GM20431 (cell line): Measurements from ENCODE around the gene OLIG1.

Experiments used
- in situ Hi-C: fragments of 300-500 bp; cut with MseI, MboI; formaldehyde crosslinking; loops from one replicate; pipeline ENCODE4 v1.15.0; 2020; ENCODE audit warnings: low sequenced_read_pairs; ENCODE audit not compliant: unreplicated experiment

OLIG1 gene

DNA sequence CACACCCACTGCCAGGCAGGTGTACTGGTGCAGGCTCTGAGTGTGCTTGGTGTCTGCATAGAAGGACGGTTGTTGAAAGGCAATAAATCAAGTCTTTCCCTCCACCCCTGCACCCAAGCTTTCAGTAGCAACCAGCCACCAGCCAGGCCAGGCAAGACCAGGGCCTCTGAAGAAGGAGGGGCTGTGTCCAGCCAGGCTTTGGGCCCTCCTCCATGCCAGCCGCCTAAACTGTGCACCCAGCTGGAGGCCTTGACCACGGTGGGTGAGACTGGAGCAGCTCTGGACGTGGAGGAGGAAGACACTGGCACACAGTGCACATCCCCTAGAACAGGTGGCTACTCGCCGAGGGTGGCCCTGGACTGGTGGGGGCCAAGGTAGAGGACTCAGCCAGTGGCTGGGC, 39.3 kb upstream of the OLIG1 start:
- in situ Hi-C loops, result no loop called here

DNA sequence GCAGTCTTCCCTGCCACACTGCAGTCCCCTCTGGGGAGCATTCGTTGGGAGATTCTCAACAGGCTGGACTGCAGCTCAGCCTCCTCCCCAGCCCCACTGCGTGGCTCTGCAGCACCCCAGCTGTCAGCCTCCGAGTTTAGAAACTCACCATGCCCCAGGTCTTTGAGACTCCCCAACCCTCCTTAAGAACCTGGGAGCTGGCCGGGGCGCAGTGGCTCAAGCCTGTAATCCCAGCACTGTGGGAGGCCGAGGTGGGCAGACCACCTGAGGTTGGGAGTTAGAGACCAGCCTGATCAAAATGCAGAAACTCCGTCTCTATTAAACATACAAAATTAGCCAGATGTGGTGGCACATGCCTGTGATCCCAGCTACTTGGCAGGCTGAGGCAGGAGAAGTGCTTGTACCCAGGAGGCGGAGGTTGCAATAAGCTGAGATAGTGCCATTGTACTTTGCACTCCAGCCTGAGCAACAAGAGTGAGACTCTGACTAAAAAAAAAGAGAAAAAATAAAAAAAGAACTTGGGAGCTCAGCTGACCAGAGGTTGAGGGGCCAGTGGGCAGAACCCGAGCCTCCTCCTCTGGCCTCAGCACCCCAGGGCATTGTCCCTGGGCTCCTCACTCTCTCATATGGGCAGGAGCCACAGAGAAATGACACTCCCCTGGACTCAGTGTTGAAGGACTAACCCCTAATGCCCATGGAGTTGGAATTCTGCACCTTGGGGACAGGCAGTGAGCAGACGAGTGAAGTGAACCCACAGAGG, 38.6 kb upstream of the OLIG1 start:
- in situ Hi-C loops, result no loop called here

DNA sequence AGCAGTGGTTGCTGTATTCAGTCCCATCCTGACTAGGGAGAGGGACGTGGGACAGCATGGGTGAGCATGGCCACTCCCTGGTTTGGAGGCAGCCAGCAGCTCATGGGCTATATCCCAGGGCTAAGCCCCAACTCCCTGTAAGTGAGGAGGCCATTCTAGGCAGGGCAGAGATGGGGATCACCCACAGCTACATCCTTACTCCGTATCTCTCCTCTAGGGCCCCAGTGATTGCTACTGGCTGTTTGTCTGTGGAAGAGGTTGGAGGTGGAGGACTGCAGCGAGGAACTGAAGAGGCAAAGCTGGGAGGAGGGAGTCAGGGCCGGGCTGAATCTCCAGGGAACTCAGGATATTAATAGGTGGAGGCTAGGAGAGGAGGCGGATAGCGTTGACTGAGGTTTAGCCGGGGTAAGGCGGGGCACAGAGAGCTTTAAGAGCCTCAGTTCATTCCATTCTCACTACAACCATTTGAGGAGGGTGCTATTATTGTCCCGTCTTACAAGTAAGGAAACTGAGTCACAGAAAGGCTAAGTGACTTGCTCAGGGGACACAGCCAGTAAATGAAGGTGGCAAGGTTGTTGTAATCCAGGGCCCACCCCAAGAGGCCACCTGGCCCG, 37.4 kb upstream of the OLIG1 start:
- in situ Hi-C loops, result no loop called here

DNA sequence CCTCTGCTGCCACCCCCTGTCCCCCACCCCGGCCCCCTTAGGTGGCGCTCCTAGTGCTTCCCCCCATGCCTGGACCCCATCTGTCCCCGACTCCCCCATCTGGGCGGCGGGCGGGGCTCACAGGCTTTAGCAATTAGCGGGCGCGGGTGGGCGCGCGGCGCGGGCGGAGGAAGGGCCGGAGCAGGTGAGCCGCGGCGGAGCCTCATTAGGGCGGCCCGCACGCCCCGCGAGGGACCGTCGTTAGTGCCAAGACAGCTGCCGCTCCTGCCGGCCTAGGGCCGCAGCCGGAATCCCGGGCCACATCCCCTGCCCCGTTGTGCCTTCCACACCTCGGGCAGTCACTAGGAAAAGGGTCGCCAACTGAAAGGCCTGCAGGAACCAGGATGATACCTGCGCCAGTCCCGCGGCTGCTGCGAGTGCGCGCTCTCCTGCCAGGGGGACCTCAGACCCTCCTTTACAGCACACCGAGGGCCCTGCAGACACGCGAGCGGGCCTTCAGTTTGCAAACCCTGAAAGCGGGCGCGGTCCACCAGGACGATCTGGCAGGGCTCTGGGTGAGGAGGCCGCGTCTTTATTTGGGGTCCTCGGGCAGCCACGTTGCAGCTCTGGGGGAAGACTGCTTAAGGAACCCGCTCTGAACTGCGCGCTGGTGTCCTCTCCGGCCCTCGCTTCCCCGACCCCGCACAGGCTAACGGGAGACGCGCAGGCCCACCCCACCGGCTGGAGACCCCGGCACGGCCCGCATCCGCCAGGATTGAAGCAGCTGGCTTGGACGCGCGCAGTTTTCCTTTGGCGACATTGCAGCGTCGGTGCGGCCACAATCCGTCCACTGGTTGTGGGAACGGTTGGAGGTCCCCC, 36.6 kb upstream of the OLIG1 start:
- in situ Hi-C loops, result no loop called here

DNA sequence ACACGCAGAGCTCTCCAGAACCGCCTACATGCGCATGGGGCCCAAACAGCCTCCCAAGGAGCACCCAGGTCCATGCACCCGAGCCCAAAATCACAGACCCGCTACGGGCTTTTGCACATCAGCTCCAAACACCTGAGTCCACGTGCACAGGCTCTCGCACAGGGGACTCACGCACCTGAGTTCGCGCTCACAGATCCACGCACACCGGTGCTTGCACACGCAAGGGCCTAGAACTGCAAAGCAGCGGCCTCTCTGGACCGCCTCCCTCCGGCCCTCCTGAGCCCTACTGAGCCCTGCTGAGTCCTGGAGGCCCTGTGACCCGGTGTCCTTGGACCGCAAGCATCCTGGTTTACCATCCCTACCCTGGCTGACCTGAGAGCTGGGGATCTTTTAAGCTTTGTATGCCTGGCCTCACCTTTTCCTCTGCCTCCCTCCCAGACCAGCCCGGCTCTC, 36.0 kb upstream of the OLIG1 start:
- in situ Hi-C loops, result no loop called here

DNA sequence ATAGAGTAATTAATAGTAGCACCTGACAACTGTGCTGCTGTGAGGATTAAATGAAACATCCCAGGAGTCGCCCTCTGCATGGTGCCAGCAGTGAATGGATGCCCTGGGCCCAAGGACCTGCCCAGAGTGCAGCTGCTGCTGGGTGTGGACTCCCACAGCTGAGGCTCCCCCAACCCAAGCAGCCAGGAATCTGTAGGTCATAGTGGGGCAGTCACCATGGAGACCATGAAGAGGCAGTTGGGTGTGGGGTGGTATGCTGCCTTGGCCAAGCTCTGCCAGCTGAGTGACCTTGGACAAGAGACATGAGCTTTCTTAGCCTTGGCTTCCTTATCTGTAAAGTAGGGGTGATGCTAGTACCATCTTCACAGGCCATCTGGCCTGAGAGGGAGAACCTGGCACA, 34.8 kb upstream of the OLIG1 start:
- in situ Hi-C loops, result no loop called here

DNA sequence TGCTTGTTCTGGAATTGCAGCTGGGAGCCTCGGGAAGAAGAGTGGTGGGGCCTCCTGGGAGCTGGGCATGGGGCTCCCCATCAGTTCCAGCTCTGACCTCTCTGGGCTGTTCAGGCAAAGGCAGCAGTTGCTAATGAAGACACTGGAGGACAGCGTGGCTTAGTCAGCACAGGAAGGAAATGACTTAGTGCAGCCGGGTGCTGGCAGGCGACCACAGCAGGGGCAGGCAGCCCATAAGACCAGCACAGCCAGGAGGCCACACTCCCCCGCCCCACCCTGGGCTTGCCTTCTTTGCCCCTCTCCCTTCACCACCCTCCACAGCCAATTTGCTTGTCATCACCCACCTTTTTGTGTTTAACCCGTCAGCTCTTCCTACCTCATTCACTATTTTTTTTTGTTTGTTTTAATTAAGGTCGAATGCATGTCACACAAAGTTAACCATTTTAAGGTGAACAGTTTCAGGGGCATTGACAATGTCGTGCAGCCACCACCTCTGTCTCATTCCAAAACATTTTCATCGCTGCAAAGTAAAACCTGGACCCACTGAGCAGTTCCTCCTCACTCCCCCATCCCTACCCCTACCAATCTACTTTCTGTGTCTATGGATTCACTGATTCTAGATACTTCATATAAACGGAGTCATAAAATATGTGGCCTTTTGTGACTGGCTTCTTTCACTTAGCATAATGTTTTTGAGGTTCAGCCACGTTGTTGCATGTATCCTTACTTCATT, 33.3 kb upstream of the OLIG1 start:
- in situ Hi-C loops, result no loop called here

DNA sequence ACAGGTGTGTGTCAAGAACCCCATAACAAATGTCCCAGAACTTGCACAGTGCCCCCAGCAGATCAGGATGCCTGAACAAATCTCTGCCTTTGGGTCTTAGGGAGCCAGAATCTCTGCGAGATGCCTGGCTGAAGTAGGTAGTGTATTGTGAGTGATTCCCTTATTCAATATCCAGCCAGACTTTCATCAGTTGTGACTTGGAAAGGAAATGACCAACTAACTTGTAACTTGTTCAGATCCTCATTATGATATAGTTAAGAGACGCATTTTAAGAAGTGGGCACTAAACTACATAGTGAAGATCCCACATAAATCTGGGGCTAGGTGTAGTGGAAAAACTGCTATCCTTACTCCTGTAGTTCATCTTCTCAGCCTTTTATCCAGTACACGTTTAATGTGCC, 32.4 kb upstream of the OLIG1 start:
- in situ Hi-C loops, result no loop called here

DNA sequence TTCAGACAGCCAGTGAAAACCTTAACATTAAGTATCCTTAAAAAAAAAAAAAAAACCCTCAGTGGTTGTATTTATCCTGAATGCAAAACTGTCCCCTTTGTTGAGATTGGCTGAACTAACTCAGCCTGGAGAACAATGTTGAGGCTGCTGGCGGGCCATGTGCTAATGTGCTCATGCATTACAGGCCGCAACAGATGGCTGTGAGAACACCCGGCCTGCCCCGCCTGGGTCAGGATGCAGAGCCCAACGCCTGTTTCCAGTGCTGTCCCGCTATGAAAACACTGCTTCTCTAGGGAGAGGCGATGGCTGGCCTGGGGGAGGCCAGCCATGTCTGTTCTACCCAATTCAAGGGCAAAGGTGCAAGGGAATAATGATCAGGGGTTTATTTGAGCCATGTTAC, 30.4 kb upstream of the OLIG1 start:
- in situ Hi-C loops, result no loop called here

DNA sequence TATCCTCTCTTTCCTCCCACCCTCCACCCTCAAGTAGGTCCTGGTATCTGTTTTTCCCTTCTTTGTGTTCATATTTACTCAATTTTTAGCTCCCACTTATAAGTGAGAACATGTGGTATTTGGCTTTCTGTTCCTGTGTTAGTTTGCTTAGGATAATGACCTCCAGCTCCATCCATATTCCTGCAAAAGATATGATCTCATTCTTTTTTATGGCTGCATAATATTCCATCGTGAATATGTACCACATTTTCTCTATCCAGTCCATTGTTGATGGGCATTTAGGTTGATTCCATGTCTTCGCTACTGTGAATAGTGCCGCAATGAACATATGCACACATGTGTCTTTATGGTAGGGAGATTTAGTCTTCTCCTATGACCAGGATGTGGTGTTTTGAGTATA, 29.7 kb upstream of the OLIG1 start:
- in situ Hi-C loops, result no loop called here

DNA sequence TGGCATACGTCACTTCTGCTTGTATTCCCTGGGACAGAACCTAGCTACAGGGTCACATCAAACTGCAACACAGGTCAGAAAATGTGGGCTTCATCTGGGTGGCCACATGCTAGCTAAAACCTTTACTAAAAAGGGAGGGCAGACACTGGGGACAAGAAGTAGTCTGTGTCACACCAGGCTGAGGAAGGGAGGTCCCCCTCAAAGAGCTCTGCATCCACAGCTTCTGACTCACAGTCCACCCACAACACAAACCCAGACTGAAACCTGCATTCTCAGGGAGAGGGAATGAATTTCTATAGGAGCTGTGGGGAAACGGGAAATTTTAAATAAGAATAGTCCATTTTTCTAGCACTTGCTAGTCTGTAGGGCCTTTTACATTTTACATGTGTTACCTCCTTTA, 28.0 kb upstream of the OLIG1 start:
- in situ Hi-C loops, result no loop called here

DNA sequence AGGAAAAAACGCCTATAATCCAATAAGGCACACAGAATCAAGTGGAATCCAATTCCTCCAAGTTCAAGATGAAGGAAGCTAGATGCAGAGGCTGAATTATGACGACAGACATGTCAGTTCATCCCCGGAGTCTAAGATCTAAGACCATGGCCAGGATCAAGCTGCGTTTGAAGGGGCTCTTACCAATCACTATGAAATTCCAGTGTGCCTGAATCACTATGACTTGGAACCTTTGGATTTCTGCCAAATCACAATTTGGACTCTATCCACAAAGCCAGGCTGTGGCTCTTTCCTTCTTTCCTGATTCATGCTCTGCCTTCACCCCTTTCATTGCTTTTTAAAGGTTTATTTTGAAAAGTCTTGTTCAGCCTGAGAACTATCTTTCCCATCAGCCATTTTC, 27.1 kb upstream of the OLIG1 start:
- in situ Hi-C loops, result no loop called here

DNA sequence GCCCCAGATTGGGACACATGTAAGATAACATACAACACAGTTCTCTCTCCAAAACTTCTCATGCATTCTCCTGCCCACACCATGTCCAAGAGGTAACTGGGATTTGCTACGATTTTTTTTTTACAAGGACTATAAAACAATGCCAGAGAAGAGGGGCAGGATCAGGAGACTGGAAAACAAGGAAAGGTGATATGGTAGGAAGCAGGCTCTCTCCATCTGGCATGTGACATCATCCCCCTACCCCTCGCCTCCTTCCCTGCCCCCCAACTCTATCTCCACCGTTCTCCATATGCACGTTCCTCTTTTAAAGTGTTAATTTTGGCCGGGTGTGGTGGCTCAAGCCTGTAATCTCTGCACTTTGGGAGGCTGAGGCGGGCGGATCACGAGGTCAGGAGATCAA, 23.5 kb upstream of the OLIG1 start:
- in situ Hi-C loops, result no loop called here

DNA sequence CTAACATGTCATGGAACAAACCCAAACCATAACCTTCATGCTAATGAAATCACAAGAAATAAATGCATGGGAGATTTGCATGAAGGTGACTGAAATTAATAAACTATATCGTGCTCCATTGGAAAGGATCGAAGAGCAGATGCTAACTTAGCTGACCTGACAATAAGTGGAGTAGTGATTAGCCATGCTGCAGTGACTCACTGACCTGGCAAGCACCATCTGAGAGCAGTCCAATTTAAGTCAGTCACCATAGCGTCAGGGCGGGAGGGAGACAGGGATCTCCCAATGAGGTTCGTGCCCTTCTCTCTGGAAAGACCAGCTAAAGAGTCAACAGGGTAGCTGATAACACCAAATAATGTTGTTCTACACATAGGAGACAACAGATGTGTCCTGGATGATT, 22.7 kb upstream of the OLIG1 start:
- in situ Hi-C loops, result no loop called here

DNA sequence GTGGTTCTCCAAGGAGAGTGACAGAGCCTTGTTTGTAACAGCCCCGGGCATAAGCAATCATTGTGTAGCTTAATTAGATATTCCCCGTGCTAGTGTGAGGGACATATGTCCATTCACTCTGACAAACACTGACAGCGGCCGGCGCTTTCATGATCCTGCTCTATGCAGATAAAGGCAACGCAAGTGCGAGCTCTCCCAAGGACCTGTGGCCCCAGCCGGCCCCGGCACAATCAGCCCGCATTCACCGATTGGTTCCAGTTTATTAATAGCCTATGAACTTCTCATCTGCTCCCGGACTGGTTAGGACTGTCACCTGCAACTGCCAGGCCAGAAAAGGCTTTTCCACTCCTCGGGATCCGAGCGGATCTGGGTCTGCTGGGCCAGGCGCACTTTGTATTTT, 18.0 kb upstream of the OLIG1 start:
- in situ Hi-C loops, result no loop called here

DNA sequence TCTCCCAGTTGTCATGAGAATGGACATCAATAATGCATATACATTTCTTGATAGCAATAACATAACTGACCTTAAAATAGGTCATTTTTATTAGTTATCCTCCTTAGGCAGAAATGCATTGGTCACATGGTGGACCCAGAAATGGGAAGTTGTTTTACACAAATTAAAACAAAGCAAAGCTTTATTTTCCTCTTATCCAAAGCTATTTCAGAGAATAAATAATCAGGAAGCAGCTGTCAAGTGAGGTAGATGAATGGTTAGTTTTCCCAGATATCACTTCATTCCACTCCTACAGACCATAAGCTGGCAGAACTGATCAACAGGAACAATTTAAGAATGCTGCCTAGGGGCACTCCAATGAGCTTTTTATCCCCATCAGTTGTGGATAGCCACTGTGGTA, 16.0 kb upstream of the OLIG1 start:
- in situ Hi-C loops, result no loop called here

DNA sequence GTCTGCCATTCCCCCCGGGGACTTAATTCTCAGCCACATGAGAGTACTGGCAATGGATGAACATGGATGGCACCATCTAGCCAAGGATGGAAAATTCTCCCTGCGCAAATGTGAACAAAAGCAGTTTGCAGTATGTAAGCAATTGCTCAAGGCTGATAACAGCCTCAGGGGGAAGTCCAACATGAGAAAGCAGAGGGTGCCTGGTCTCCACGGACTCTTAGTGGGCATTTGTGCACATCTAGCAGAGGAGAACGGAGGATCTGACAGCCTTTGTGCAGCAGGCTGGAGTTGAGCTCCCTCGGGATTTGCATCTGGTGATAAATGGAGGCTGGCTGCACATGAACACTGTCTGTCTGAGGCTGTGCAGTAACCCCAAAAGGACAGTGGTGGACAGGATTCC, 13.9 kb upstream of the OLIG1 start:
- in situ Hi-C loops, result no loop called here

DNA sequence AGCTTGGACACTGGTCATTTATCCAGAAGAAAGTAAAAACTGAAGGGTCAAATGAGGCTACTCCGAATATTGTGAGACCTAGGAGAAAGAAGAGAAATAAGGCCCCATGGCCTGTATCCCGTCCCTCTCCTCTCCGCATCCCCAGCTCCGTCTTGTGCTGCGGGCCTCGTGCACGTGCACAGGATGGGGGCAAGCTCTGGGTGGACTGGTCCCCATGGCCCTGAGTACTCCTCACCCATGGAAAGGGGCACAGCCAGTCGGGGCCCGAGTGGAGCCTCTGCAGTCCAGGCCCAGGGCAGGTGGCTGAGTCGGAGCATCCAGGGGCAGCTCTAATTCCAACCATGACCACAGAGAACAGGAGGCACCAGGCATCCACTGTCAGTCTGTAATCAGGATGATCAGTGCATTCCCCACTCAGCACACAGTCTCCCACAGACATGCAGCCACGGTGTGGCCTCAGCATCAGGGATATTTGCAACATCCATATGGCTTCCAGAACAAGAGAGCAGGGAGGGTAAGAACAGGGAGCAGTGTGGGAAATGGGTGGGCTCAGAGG, 12.5 kb upstream of the OLIG1 start:
- in situ Hi-C loops, result no loop called here

DNA sequence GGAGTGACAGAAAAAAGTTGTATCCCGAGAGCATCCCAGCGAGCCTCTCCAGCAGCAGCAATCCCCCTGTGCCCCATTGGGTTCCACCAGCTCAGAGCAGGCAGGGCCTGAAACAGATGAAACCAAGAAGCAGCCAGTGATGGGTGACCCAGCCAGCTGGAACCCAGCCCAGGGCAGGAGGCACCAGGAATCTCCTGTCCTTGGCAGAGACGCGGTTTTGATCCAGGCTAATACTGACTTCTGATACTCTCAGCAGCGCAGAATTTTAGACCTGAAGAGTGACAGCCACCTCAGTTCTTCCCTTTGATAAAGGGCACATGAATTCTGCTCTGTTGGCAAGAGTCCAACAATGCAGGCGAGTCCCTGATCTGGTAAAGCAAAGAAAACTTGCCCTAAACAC, 11.4 kb upstream of the OLIG1 start:
- in situ Hi-C loops, result no loop called here

DNA sequence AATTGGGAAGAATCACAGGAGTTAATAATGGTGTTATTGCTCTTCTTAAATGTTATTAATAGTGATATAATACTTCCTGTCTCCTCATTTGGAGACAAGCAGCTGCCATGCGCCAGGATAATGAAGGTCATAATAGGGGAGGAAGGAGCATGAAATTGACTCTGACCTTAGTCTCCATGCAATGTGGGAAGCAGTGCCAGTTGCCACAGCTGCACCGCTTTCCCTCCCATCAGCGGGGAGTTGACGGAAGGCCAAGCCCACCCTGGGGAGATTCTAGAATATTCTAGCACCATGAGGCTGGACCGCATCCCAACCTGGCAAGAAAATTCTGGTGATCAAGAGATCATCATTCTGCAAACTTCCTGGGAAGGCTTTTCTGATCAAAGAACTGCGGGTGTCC, 11.0 kb upstream of the OLIG1 start:
- in situ Hi-C loops, result no loop called here
